Left cardiac atrium (tissue), 4 donors: ENCODE results near the gene SPC25. TPM values are rescaled to one million over a fixed set of nuclear protein-coding genes. Genes with fewer than 3 reads are reported as not detected.

ENCODE experiments used
- ATAC-seq, 2 donors: fragments of 200-7000 bp; cut with Tn5 transposase; one replicate each; pipeline ENCODE4 v1.9.1; 2020; ENCODE audit warnings: mild to moderate bottlenecking in 2 of 2, moderate library complexity in 2 of 2
- DNase-seq: peaks from one replicate; pipeline ENCODE4 v3.0.0-alpha.2; 2020
- intact Hi-C, 2 donors: fragments of 100-400 bp; cut with DNase I; formaldehyde crosslinking; loops; one replicate each; pipeline versions ENCODE4 v1.14.1 to v1.15.1; 2022 to 2023
- total RNA-seq, 2 donors: library from RNA; stranded (reverse); fragmentation: NEBNext Ultra II Directional; extraction: Animal tissue kit (Norgen Biotek cat#: 25700); gene quantifications; one replicate each; pipeline ENCODE4 v1.2.1, GENCODE V29; 2021
- donor health status: DM: no; HTN: yes; CAD: no.
- donor health status: DM: no; HTN: yes; CAD: no; lungs with severe emphysema.
- donor health status: DM: yes; HTN: yes; CAD: no.
- donor health status: Dilated cardiomyopathy.

The SPC25 gene
- total RNA-seq, 2 donors from 2014 or later, result 0.37 to 0.85 TPM

- no peak for ATAC-seq
- no peak for DNase-seq
- intact Hi-C loops, result no loop called here
Observed at GRCh38 chr2:168852481-168852880, 37.7 kb downstream of the SPC25 start.

- peak in 1 of 2 donors; percentile 88 for ATAC-seq
- intact Hi-C loops, result no loop called here
- peak; percentile 58 for DNase-seq
Observed at GRCh38 chr2:168851674-168852320, 38.4 kb downstream of the SPC25 start.

- ATAC-seq (no peak), DNase-seq (no peak)
- intact Hi-C loops, result no loop called here
Observed at GRCh38 chr2:168850846-168851245, 39.4 kb downstream of the SPC25 start.

GRCh38 chr2:168849610-168850009 lies 40.6 kb downstream of the SPC25 start:
- DNase-seq (peak; percentile 29), ATAC-seq (peak; percentile 72 to 79)
- intact Hi-C loops, result loop anchor here in 1 of 2 donors (5.0 kb wide), 1 partner anchor 77 kb away; no protein-coding TSS in a partner anchor

GRCh38 chr2:168848225-168848624 lies 42.0 kb downstream of the SPC25 start:
- no peak for DNase-seq
- no peak for ATAC-seq
- intact Hi-C loops, result loop anchor here in 1 of 2 donors (5.0 kb wide), 1 partner anchor 76 kb away; no protein-coding TSS in a partner anchor

- ATAC-seq, result no peak
- DNase-seq, result no peak
- intact Hi-C loops, result no loop called here
Observed at GRCh38 chr2:168843253-168843652, 47.0 kb downstream of the SPC25 start.

- intact Hi-C loops, result no loop called here
- ATAC-seq (no peak), DNase-seq (no peak)
Observed at GRCh38 chr2:168841445-168841844, 48.8 kb downstream of the SPC25 start.

- ATAC-seq (no peak), DNase-seq (no peak)
- intact Hi-C loops, result no loop called here
Observed at GRCh38 chr2:168835969-168836368, 54.3 kb downstream of the SPC25 start.

- intact Hi-C loops, result no loop called here
- ATAC-seq, result no peak
- DNase-seq, result no peak
Observed at GRCh38 chr2:168831662-168832061, 58.6 kb downstream of the SPC25 start.

- no peak for ATAC-seq
- no peak for DNase-seq
- intact Hi-C loops, result no loop called here
Observed at GRCh38 chr2:168830958-168831357, 59.3 kb downstream of the SPC25 start.

GRCh38 chr2:168825126-168825525 lies 65.1 kb downstream of the SPC25 start:
- no peak for ATAC-seq
- intact Hi-C loops, result no loop called here
- no peak for DNase-seq

GRCh38 chr2:168821992-168822391 lies 68.2 kb downstream of the SPC25 start:
- DNase-seq (no peak), ATAC-seq (no peak)
- intact Hi-C loops, result no loop called here

GRCh38 chr2:168821577-168821976 lies 68.7 kb downstream of the SPC25 start:
- intact Hi-C loops, result no loop called here
- no peak for ATAC-seq
- DNase-seq, result no peak

Other genes starting within 250 kb of the SPC25 start
- gene NOSTRIN, start 87.8 kb downstream of the SPC25 start, total RNA-seq, result 10 to 100 TPM; 16.1 to 37.6 TPM
- gene G6PC2, start 10.9 kb upstream of the SPC25 start, total RNA-seq, result not detected
- gene ABCB11, start 140.9 kb upstream of the SPC25 start, total RNA-seq, result 1 to 10 TPM in 1 of 2 donors, under 1 TPM in 1; 0.37 to 1.1 TPM
- gene DHRS9, start 179.1 kb upstream of the SPC25 start, total RNA-seq, result 10 to 100 TPM; 47.6 to 76.9 TPM